Fibroblast of lung (primary cell): ENCODE measurements around the gene CACNA1S.

Experiments
- EZH2 ChIP-seq: IDR thresholded peaks from 2 replicates; pipeline ENCODE4 v1.5.1; 2012; ENCODE audit warnings: low read length, control low read depth, mild to moderate bottlenecking; ENCODE audit errors: missing control alignments
- TF ChIP-seq, protein P1 (sequence below), 2 donors: IDR thresholded peaks in 1 of 2; conservative IDR thresholded peaks in 1 of 2; 1 replicate in 1 of 2; 2 replicates in 1 of 2; pipeline ENCODE4 v1.5.1; 2011 to 2012; ENCODE audit warnings: low read length in 2 of 2, control low read depth in 1 of 2, inconsistent platforms in 1 of 2, low read depth in 1 of 2, mild to moderate bottlenecking in 1 of 2

DNA sequence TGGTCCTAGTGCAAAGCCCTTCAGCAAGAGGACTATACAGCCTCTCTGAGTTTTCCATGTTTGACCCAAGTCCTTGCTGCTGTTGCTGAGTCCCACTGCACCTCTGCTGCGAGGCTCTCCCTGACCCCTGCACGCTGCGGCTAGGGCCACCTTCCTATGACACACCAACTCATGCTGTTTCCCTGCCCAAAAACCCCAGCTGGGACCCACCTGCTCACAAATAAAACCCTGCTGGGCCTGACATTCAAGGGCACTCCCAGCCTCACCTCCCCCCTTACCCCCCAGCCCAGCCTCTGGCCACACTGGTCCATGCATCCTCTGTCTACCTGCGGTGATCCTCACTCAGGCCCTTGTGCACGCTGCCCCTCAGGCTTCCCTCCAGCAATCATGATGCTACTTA is 27.1 kb upstream of the CACNA1S start:
- TF ChIP-seq, protein P1, sequence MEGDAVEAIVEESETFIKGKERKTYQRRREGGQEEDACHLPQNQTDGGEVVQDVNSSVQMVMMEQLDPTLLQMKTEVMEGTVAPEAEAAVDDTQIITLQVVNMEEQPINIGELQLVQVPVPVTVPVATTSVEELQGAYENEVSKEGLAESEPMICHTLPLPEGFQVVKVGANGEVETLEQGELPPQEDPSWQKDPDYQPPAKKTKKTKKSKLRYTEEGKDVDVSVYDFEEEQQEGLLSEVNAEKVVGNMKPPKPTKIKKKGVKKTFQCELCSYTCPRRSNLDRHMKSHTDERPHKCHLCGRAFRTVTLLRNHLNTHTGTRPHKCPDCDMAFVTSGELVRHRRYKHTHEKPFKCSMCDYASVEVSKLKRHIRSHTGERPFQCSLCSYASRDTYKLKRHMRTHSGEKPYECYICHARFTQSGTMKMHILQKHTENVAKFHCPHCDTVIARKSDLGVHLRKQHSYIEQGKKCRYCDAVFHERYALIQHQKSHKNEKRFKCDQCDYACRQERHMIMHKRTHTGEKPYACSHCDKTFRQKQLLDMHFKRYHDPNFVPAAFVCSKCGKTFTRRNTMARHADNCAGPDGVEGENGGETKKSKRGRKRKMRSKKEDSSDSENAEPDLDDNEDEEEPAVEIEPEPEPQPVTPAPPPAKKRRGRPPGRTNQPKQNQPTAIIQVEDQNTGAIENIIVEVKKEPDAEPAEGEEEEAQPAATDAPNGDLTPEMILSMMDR (conservative IDR thresholded peaks at IDR 0.05 in 1 of 2, IDR thresholded peaks at IDR 0.05 in 1 of 2; ENCODE audit: low read depth in 1 of 2, low read length in 2 of 2), result no peak
- no peak for TF ChIP-seq EZH2
